Subcutaneous abdominal adipose tissue (tissue), 5 donors: ENCODE results near the gene PRADC1.
A peak's percentile ranks its signal among the peaks of the same experiment; 100 is the strongest.

Experiments used
- H3K27ac ChIP-seq: one replicate; pipeline ENCODE4 v1.7.0; 2013; ENCODE audit warnings: low read depth, mild to moderate bottlenecking, inconsistent platforms, low read length, moderate library complexity
- H3K27me3 ChIP-seq, 5 donors: one replicate each; pipeline ENCODE4 v1.7.0; 2013; ENCODE audit warnings: low read length in 5 of 5, inconsistent platforms in 1 of 5; ENCODE audit not compliant: control insufficient read depth in 5 of 5, insufficient read depth in 4 of 5
- H3K36me3 ChIP-seq, 5 donors: one replicate each; pipeline ENCODE4 v1.7.0; 2013; ENCODE audit warnings: low read length in 5 of 5; ENCODE audit not compliant: control insufficient read depth in 5 of 5, insufficient read depth in 5 of 5
- H3K4me1 ChIP-seq, 5 donors: one replicate each; pipeline ENCODE4 v1.7.0; 2013; ENCODE audit warnings: low read length in 5 of 5, mild to moderate bottlenecking in 3 of 5, moderate library complexity in 1 of 5; ENCODE audit not compliant: control insufficient read depth in 5 of 5, insufficient read depth in 5 of 5
- H3K4me3 ChIP-seq, 5 donors: one replicate each; pipeline ENCODE4 v1.7.0; 2013; ENCODE audit warnings: low read length in 5 of 5, low read depth in 1 of 5
- H3K9ac ChIP-seq, 5 donors: one replicate each; pipeline ENCODE4 v1.7.0; 2013; ENCODE audit warnings: low read length in 5 of 5, mild to moderate bottlenecking in 4 of 5, moderate library complexity in 3 of 5
- H3K9me3 ChIP-seq, 5 donors: one replicate each; pipeline ENCODE4 v1.7.0; 2013; ENCODE audit warnings: low read length in 5 of 5; ENCODE audit not compliant: control insufficient read depth in 5 of 5
- donor health status: healthy.
- donor health status: healthy.
- donor health status: healthy.
- donor health status: healthy.
- donor health status: healthy.

PRADC1 gene

GRCh38 chr2:73239776-73240175 lies 6.7 kb upstream of the PRADC1 start:
- H3K4me1 ChIP-seq = peaks cover 7 to 37% (median 28%) of the 10 kb centered on the region in 5 donors
- no peak overlapping the region for H3K4me3 ChIP-seq
- H3K9ac ChIP-seq = peak overlapping the region in 4 of 5 donors; percentile 10 to 39 (median 32)
- H3K27me3 ChIP-seq = no peaks in the 10 kb centered on the region
- H3K27ac ChIP-seq = no peak overlapping the region
- peaks cover 20 to 53% (median 40%) of the 10 kb centered on the region in 5 donors for H3K36me3 ChIP-seq
- no peaks in the 10 kb centered on the region for H3K9me3 ChIP-seq

GRCh38 chr2:73238976-73239375 lies 5.9 kb upstream of the PRADC1 start:
- Histone ChIP-seq H3K27me3 (no peaks in the 10 kb centered on the region), H3K4me1 (peaks cover 7 to 40% (median 30%) of the 10 kb centered on the region in 5 donors), H3K9ac (peak overlapping the region in 1 of 5 donors; percentile 19), H3K4me3 (no peak overlapping the region), H3K9me3 (no peaks in the 10 kb centered on the region), H3K36me3 (peaks cover 17 to 45% (median 32%) of the 10 kb centered on the region in 5 donors), H3K27ac (no peak overlapping the region)

GRCh38 chr2:73238149-73238548 lies 5.1 kb upstream of the PRADC1 start:
- peaks cover 9 to 48% (median 37%) of the 10 kb centered on the region in 5 donors for H3K4me1 ChIP-seq
- peak overlapping the region in 3 of 5 donors; percentile 9 to 51 (median 26) for H3K9ac ChIP-seq
- no peak overlapping the region for H3K27ac ChIP-seq
- H3K27me3 ChIP-seq = no peaks in the 10 kb centered on the region
- H3K9me3 ChIP-seq = no peaks in the 10 kb centered on the region
- H3K4me3 ChIP-seq = no peak overlapping the region
- H3K36me3 ChIP-seq = peaks cover 11 to 37% (median 25%) of the 10 kb centered on the region in 5 donors

- Histone ChIP-seq H3K36me3 (peaks cover 9 to 28% (median 17%) of the 10 kb centered on the region in 5 donors), H3K27me3 (no peaks in the 10 kb centered on the region), H3K9ac (peak overlapping the region in 1 of 5 donors; percentile 60), H3K27ac (no peak overlapping the region), H3K4me1 (peaks cover 13 to 54% (median 44%) of the 10 kb centered on the region in 5 donors), H3K4me3 (no peak overlapping the region), H3K9me3 (no peaks in the 10 kb centered on the region)
Observed at GRCh38 chr2:73237168-73237567, 4.1 kb upstream of the PRADC1 start.

GRCh38 chr2:73235315-73236028 lies 2.4 kb upstream of the PRADC1 start:
- Histone ChIP-seq H3K27me3 (no peaks in the 10 kb centered on the region), H3K4me3 (peak overlapping the region; percentile 73 to 99 (median 97)), H3K36me3 (peaks cover 3 to 21% (median 14%) of the 10 kb centered on the region in 5 donors), H3K9ac (peak overlapping the region; percentile 64 to 98 (median 88)), H3K9me3 (no peaks in the 10 kb centered on the region), H3K27ac (peak overlapping the region; percentile 94), H3K4me1 (peaks cover 13 to 55% (median 44%) of the 10 kb centered on the region in 5 donors)

GRCh38 chr2:73233932-73234832 lies 1.1 kb upstream of the PRADC1 start, which contains the start of gene CCT7:
TSS of gene CCT7 (plus strand) at chr2:73234308. CDS start at chr2:73234379, 71 bp downstream.
- H3K4me3 ChIP-seq = peak within 1 kb of the TSS; percentile 73 to 99 (median 97)
- peaks cover 0 to 22% (median 14%) of the 10 kb centered on the region in 5 donors for H3K36me3 ChIP-seq
- peak within 1 kb of the TSS; percentile 94 for H3K27ac ChIP-seq
- H3K9me3 ChIP-seq = no peaks in the 10 kb centered on the region
- no peaks in the 10 kb centered on the region for H3K27me3 ChIP-seq
- peaks cover 13 to 50% (median 39%) of the 10 kb centered on the region in 5 donors for H3K4me1 ChIP-seq
- H3K9ac ChIP-seq = peak within 1 kb of the TSS; percentile 82 to 98 (median 91)

GRCh38 chr2:73232403-73233153 lies 461 bp downstream of the PRADC1 start:
- Histone ChIP-seq H3K9ac (peak overlapping the region; percentile 58 to 97 (median 65)), H3K4me1 (peaks cover 13 to 41% (median 34%) of the 10 kb centered on the region in 5 donors), H3K4me3 (peak overlapping the region; percentile 73 to 97 (median 97)), H3K27me3 (no peaks in the 10 kb centered on the region), H3K27ac (peak overlapping the region; percentile 46), H3K9me3 (no peaks in the 10 kb centered on the region), H3K36me3 (peaks cover 0 to 29% (median 26%) of the 10 kb centered on the region in 5 donors)

GRCh38 chr2:73228631-73229030 lies 4.4 kb downstream of the PRADC1 start:
- H3K27me3 ChIP-seq = no peaks in the 10 kb centered on the region
- no peak overlapping the region for H3K4me3 ChIP-seq
- H3K9me3 ChIP-seq = no peaks in the 10 kb centered on the region
- peaks cover 5 to 21% (median 15%) of the 10 kb centered on the region in 5 donors for H3K4me1 ChIP-seq
- no peak overlapping the region for H3K27ac ChIP-seq
- peaks cover 0 to 66% (median 59%) of the 10 kb centered on the region in 5 donors for H3K36me3 ChIP-seq
- H3K9ac ChIP-seq = no peak overlapping the region

- Histone ChIP-seq H3K9me3 (no peaks in the 10 kb centered on the region), H3K27me3 (no peaks in the 10 kb centered on the region), H3K4me3 (no peak overlapping the region), H3K9ac (no peak overlapping the region), H3K36me3 (peaks cover 0 to 81% (median 75%) of the 10 kb centered on the region in 5 donors), H3K4me1 (peaks cover 0 to 9% (median 4%) of the 10 kb centered on the region in 5 donors), H3K27ac (no peak overlapping the region)
Observed at GRCh38 chr2:73227086-73227485, 6.0 kb downstream of the PRADC1 start.
